A549 (cell line): ENCODE data around the gene SH2D4B. TPM values are rescaled to one million over a fixed set of nuclear protein-coding genes. Genes with fewer than 3 reads are reported as not detected.

ENCODE experiments used
- ATAC-seq, 2 experiments: fragments of 200-7000 bp in 1 of 2; fragments of >200 bp in 1 of 2; cut with Nextera tagmentation in 1 of 2; cut with Tn5 transposase in 1 of 2; 3 replicates each; pipeline versions ENCODE4 v1.8.0 to v1.9.1; 2018 to 2020; ENCODE audit warnings: mild to moderate bottlenecking in 1 of 2, moderate library complexity in 1 of 2
- CTCF ChIA-PET: fragments of 300-600 bp; sonication (Branson Sonifier 250); formaldehyde crosslinking; extraction: SDS; loops from one replicate; lab custom pipeline; 2021; ENCODE audit warnings: antibody characterized with exemption, inconsistent platforms; lab: Yijun Ruan, JAX
- POLR2A ChIA-PET: fragments of 350-600 bp; formaldehyde crosslinking; extraction: SDS; loops from one replicate; lab custom pipeline; 2021; ENCODE audit warnings: antibody characterized with exemption, inconsistent platforms; lab: Yijun Ruan, JAX
- DNase-seq, 2 experiments: peaks; one replicate each; pipeline versions ENCODE4 v3.0.0 to v3.0.0-alpha.2; 2011 to 2016; ENCODE audit warnings: low read depth in 1 of 2, low spot score in 1 of 2
- FAIRE-seq: peaks from 2 replicates; lab custom pipeline; 2011; peaks lifted over from hg19 to GRCh38; lab: Jason Lieb, UNC
- H3K27ac ChIP-seq, 2 experiments: fragments of >200 bp; sonication (Bioruptor Twin); formaldehyde crosslinking; 3 replicates each; pipeline ENCODE4 v1.5.1; 2016 to 2017
- H3K4me1 ChIP-seq: fragments of >200 bp; sonication (Bioruptor Twin); formaldehyde crosslinking; 3 replicates; pipeline ENCODE4 v1.6.1; 2016
- H3K4me2 ChIP-seq: fragments of >200 bp; sonication (Bioruptor Twin); formaldehyde crosslinking; 3 replicates; pipeline ENCODE4 v1.6.1; 2016
- H3K4me3 ChIP-seq: fragments of >200 bp; sonication (Bioruptor Twin); formaldehyde crosslinking; 3 replicates; pipeline ENCODE4 v1.5.1; 2016
- H3K9me3 ChIP-seq: fragments of >200 bp; sonication (Bioruptor Twin); formaldehyde crosslinking; 3 replicates; pipeline ENCODE4 v1.6.1; 2016
- CBX2 ChIP-seq: fragments of 200-600 bp; sonication (generic); IDR thresholded peaks from 2 replicates; pipeline ENCODE4 v1.6.1; 2016; ENCODE audit warnings: low read depth, mild to moderate bottlenecking, borderline replicate concordance
- CBX8 ChIP-seq: fragments of 200-600 bp; sonication (generic); IDR thresholded peaks from 2 replicates; pipeline ENCODE4 v1.6.1; 2016
- E2F6 ChIP-seq: IDR thresholded peaks from 2 replicates; pipeline ENCODE4 v1.6.1; 2012; ENCODE audit warnings: low read depth, borderline replicate concordance
- EHF ChIP-seq: fragments of 250-450 bp; sonication (Bioruptor Pico); IDR thresholded peaks from 2 replicates; pipeline ENCODE4 v1.5.0; 2020; ENCODE audit warnings: mild to moderate bottlenecking
- EHMT2 ChIP-seq: fragments of 200-600 bp; sonication (generic); IDR thresholded peaks from 2 replicates; pipeline ENCODE4 v1.6.1; 2016; ENCODE audit warnings: antibody characterized with exemption, low read depth, mild to moderate bottlenecking, moderate library complexity
- FOSB ChIP-seq: fragments of 250-450 bp; sonication (Bioruptor Pico); IDR thresholded peaks from 2 replicates; pipeline ENCODE4 v1.5.0; 2020; ENCODE audit warnings: mild to moderate bottlenecking, moderate library complexity
- FOXS1 ChIP-seq: fragments of 250-450 bp; sonication (Bioruptor Pico); IDR thresholded peaks from 2 replicates; pipeline ENCODE4 v1.5.0; 2020; ENCODE audit warnings: mild to moderate bottlenecking, moderate library complexity
- GATA3 ChIP-seq: IDR thresholded peaks from 2 replicates; pipeline ENCODE4 v1.6.1; 2012; ENCODE audit warnings: borderline replicate concordance
- HDAC2 ChIP-seq: fragments of 200-600 bp; sonication (generic); IDR thresholded peaks from 2 replicates; pipeline ENCODE4 v1.6.1; 2016
- HMGXB4 ChIP-seq: fragments of 250-450 bp; sonication (Bioruptor Pico); IDR thresholded peaks from 2 replicates; pipeline ENCODE4 v1.5.0; 2021; ENCODE audit warnings: mild to moderate bottlenecking, moderate library complexity, borderline replicate concordance
- HOXA7 ChIP-seq: fragments of 250-450 bp; sonication (Bioruptor Pico); IDR thresholded peaks from 2 replicates; pipeline ENCODE4 v1.5.0; 2020; ENCODE audit warnings: mild to moderate bottlenecking, moderate library complexity
- HOXB13 ChIP-seq: fragments of 250-450 bp; sonication (Bioruptor Pico); IDR thresholded peaks from 2 replicates; pipeline ENCODE4 v1.5.0; 2020; ENCODE audit warnings: low read depth, mild to moderate bottlenecking, moderate library complexity
- JUN ChIP-seq, 2 experiments: fragments of >200 bp; sonication (Bioruptor Twin); formaldehyde crosslinking; IDR thresholded peaks; 2 replicates in 1 of 2; 3 replicates in 1 of 2; pipeline ENCODE4 v1.6.1; 2016 to 2017
- JUNB ChIP-seq: fragments of >200 bp; sonication (Bioruptor Twin); formaldehyde crosslinking; IDR thresholded peaks from 2 replicates; pipeline ENCODE4 v1.6.1; 2016
- MAFK ChIP-seq: fragments of 450-650 bp; IDR thresholded peaks from 2 replicates; pipeline ENCODE4 v1.6.1; 2014; ENCODE audit not compliant: partially characterized antibody
- NR3C1 ChIP-seq: fragments of >200 bp; sonication (Bioruptor Twin); formaldehyde crosslinking; IDR thresholded peaks from 3 replicates; pipeline ENCODE4 v1.6.1; 2017
- RAD21 ChIP-seq, 2 experiments: fragments of >200 bp in 1 of 2; sonication (Bioruptor Twin) in 1 of 2; formaldehyde crosslinking in 1 of 2; IDR thresholded peaks in 1 of 2; conservative IDR thresholded peaks in 1 of 2; 2 replicates in 1 of 2; 3 replicates in 1 of 2; pipeline ENCODE4 v1.6.1; 2012 to 2018; ENCODE audit warnings: inconsistent platforms in 1 of 2
- RARB ChIP-seq: fragments of 250-450 bp; sonication (Bioruptor Pico); IDR thresholded peaks from 2 replicates; pipeline ENCODE4 v1.8.0; 2021; ENCODE audit warnings: mild to moderate bottlenecking, moderate library complexity
- RCOR1 ChIP-seq: fragments of 150-350 bp; IDR thresholded peaks from 2 replicates; pipeline ENCODE4 v1.6.1; 2014; ENCODE audit warnings: antibody characterized with exemption, low read length, low read depth
- SMC3 ChIP-seq: fragments of >200 bp; sonication (Bioruptor Twin); formaldehyde crosslinking; IDR thresholded peaks from 3 replicates; pipeline ENCODE4 v1.6.1; 2018; ENCODE audit warnings: inconsistent platforms
- SREBF2 ChIP-seq: fragments of 450-650 bp; IDR thresholded peaks from 2 replicates; pipeline ENCODE4 v1.6.1; 2014; ENCODE audit warnings: mild to moderate bottlenecking, moderate library complexity
- ZC3H11A ChIP-seq: fragments of 450-650 bp; IDR thresholded peaks from 2 replicates; pipeline ENCODE4 v1.6.1; 2014; ENCODE audit warnings: antibody characterized with exemption, mild to moderate bottlenecking
- ZFP36 ChIP-seq: fragments of 450-650 bp; IDR thresholded peaks from 2 replicates; pipeline ENCODE4 v1.6.1; 2014; ENCODE audit warnings: borderline replicate concordance; ENCODE audit not compliant: partially characterized antibody
- ZNF302 ChIP-seq: fragments of 250-450 bp; sonication (Bioruptor Pico); IDR thresholded peaks from 2 replicates; pipeline ENCODE4 v1.9.0; 2021; ENCODE audit warnings: inconsistent platforms, mild to moderate bottlenecking, moderate library complexity
- ZSCAN20 ChIP-seq: fragments of 250-450 bp; sonication (Bioruptor Pico); IDR thresholded peaks from 2 replicates; pipeline ENCODE4 v1.8.0; 2022; ENCODE audit warnings: mild to moderate bottlenecking, moderate library complexity
- WGBS: methylation state at CpG from one replicate; pipeline ENCODE4 v1.1.6; 2017; ENCODE audit errors: missing lambda C conversion rate; 5-methylcytosine and 5-hydroxymethylcytosine counted together
- polyA plus RNA-seq, 4 experiments: library from polyadenylated mRNA; depleted of rRNA in 3 of 4; stranded (reverse); fragments of >200 nt; fragmentation: RNase III in 1 of 4; extraction: RNeasy Plus Mini Kit Qiagen cat#74134 plus additional on column Dnase treatment in 1 of 4; gene quantifications; 2 replicates in 3 of 4; 3 replicates in 1 of 4; pipeline ENCODE4 v1.2.3, GENCODE V29; 2011 to 2017

Gene SH2D4B
- polyA plus RNA-seq, 2 of the 4 experiments (the other 2 are of a cell fraction), result 0.01 to 0.12 TPM

GRCh38 chr10:80506836-80507487, 30.7 kb upstream of the SH2D4B start:
- Histone ChIP-seq H3K27ac (peak overlapping the region; percentile 100), H3K4me3 (0 out of 3 replicates have a peak overlapping the region, but pooled peaks have one; percentile 8)
- CTCF ChIA-PET, result interaction anchor here (1.2 to 21.6 kb wide), 9 partner anchors 7 to 75 kb away, joined by 3 to 928 read pairs (median 9); partner anchors contain the start of gene TSPAN14
- 63% methylated on average over 10 of the region's 13 CpGs for WGBS
- no peak for DNase-seq
- POLR2A ChIA-PET, result no interaction called here
- TF ChIP-seq HOXB13 (CRISPR knock-in tag), result no peak
- no peak for TF ChIP-seq JUN (IDR thresholded peaks at IDR 0.05)
- TF ChIP-seq FOSB, result no peak
- no peak for TF ChIP-seq RCOR1
- TF ChIP-seq CBX2, result no peak
- no peak for TF ChIP-seq SMC3
- no peak for TF ChIP-seq E2F6
- no peak for TF ChIP-seq GATA3
- no peak for TF ChIP-seq HDAC2
- no peak for TF ChIP-seq RARB (CRISPR knock-in tag)
- no peak for TF ChIP-seq HOXA7 (CRISPR knock-in tag)
- no peak for TF ChIP-seq EHMT2
- TF ChIP-seq, all 56 proteins: peak for 0
- FAIRE-seq (no peak), ATAC-seq (no peak)
- Histone ChIP-seq H3K4me1 (peaks cover 100% of the 10 kb centered on the region), H3K9me3 (no peaks in the 10 kb centered on the region), H3K4me2 (peak overlapping the region; percentile 55)

- H3K9me3 ChIP-seq, result no peaks in the 10 kb centered on the region
Observed at GRCh38 chr10:80509108-80509402, 28.6 kb upstream of the SH2D4B start.

More at GRCh38 chr10:80509108-80509402, 28.6 kb upstream of the SH2D4B start:
- TF ChIP-seq FOXS1 (CRISPR knock-in tag) (no peak), ZSCAN20 (CRISPR knock-in tag) (no peak), RARB (CRISPR knock-in tag) (no peak), MAFK (no peak), GATA3 (no peak), SREBF2 (no peak), HMGXB4 (CRISPR knock-in tag) (no peak), NR3C1 (no peak), ZFP36 (no peak), HOXA7 (CRISPR knock-in tag) (no peak), RAD21 (conservative IDR thresholded peaks at IDR 0.05 in 1 of 2, IDR thresholded peaks at IDR 0.05 in 1 of 2) (no peak), FOSB (no peak), EHF (CRISPR knock-in tag) (no peak), CBX8 (no peak), HDAC2 (no peak), JUNB (no peak), ZNF302 (CRISPR knock-in tag) (no peak), EHMT2 (no peak), ZC3H11A (no peak)
- no peak for DNase-seq
- ChIA-PET CTCF (interaction anchor here (1.0 to 21.6 kb wide), 3 partner anchors 10 to 49 kb away, joined by 4 to 928 read pairs (median 6); partner anchors contain the start of gene TSPAN14), POLR2A (interaction anchor here (1.0 kb wide), 1 partner anchor 56 kb away, joined by 3 read pairs; no protein-coding TSS in a partner anchor)
- 79% methylated on average over 8 of the region's 8 CpGs for WGBS
- no peak for ATAC-seq
- peak overlapping the region; percentile 8; the same call in 1 of the 3 replicates for H3K4me3 ChIP-seq
- H3K4me1 ChIP-seq, result peaks cover 92% of the 10 kb centered on the region
- no peak for FAIRE-seq
- peak overlapping the region; percentile 100 for H3K27ac ChIP-seq
- H3K4me2 ChIP-seq, result peak overlapping the region; percentile 55
